ENCODE data around the gene CUX1. TPM values are rescaled to one million over a fixed set of nuclear protein-coding genes. Genes with fewer than 3 reads are reported as not detected.

Gene CUX1
- total and polyA plus RNA-seq, 10 of the 15 experiments (the other 5 are each of a cell fraction or from before 2014, with no cell fraction given), result 6.1 to 48.6 (median 25.9) TPM

DNA sequence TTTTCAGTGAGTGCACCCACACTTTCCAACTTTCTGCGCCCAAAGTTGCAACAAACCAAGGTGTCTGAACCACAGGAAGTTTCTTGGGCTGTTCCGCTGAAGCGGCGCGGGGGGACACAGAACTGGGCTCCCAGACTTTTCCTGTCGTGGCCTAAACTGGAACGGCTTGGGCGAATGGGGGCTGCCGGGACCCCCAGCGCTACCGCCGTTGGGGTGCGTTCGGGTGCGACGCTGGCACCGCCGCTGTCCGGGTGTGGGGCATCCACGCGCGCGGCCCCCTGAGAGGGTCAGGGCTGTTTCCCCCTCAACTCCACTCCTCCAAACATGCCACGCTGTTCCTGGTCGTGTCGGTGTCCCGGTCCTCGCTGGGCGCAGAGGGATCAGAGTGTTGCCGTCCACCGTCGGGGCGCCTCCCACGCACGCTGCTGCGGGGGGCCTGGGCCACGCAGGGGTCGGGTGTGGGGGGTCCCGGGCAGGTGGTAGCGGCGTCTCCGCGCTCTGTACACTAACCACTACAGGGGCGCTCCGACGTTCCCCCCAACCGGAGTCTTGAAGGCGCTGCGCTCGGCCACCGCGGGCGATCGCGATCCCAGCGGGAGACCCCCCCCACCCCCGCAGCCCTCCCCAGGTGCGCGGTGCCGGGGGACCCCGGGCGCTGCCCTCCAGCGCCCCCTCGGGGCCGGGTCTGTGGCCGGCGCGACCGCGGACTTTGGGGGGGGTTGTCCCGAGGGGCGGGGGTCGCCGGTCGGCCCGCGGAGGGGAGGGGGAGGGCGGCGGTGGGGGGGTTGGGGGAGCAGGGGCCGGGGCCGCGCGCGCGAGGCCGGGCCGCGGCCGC is 2.2 kb upstream of the CUX1 start (continued):
- TF ChIP-seq JUNB (IDR thresholded peaks at IDR 0.05) (no peak), ZZZ3 (IDR thresholded peaks at IDR 0.05; ENCODE audit: control insufficient read depth, insufficient read length, low read depth) (no peak), POLR2AphosphoS2 (IDR thresholded peaks at IDR 0.05; ENCODE audit: low read depth, low read length) (no peak), SP1 (IDR thresholded peaks at IDR 0.05; ENCODE audit: low read depth, low read length) (no peak), RCOR1 (conservative IDR thresholded peaks at IDR 0.05; ENCODE audit: low read depth, low read length) (no peak), SMC3 (IDR thresholded peaks at IDR 0.05; ENCODE audit: borderline replicate concordance, low read length) (peak; percentile 18; the same call in 1 of the 2 replicates), KDM1A (IDR thresholded peaks at IDR 0.05; ENCODE audit: borderline replicate concordance) (no peak), NR2F1 (conservative IDR thresholded peaks at IDR 0.05) (0 out of 2 replicates have a peak, but pooled peaks have one; percentile 48), PML (IDR thresholded peaks at IDR 0.05; ENCODE audit: low read length) (0 out of 2 replicates have a peak, but pooled peaks have one; percentile 47), SIX5 (IDR thresholded peaks at IDR 0.05; ENCODE audit: low read depth, low read length, severe bottlenecking) (no peak), RAD21 (IDR thresholded peaks at IDR 0.05; ENCODE audit: insufficient read depth, low read depth, low read length) (peak; percentile 70), FOXK2 (IDR thresholded peaks at IDR 0.05) (peak; percentile 69), ZBED1 (IDR thresholded peaks at IDR 0.05; ENCODE audit: borderline replicate concordance) (no peak), EZH2 (IDR thresholded peaks at IDR 0.05; ENCODE audit: borderline replicate concordance, control insufficient read depth, low read depth, low read length) (no peak), RB1 (IDR thresholded peaks at IDR 0.05; ENCODE audit: borderline replicate concordance) (no peak)
- TF ChIP-seq, protein P1, sequence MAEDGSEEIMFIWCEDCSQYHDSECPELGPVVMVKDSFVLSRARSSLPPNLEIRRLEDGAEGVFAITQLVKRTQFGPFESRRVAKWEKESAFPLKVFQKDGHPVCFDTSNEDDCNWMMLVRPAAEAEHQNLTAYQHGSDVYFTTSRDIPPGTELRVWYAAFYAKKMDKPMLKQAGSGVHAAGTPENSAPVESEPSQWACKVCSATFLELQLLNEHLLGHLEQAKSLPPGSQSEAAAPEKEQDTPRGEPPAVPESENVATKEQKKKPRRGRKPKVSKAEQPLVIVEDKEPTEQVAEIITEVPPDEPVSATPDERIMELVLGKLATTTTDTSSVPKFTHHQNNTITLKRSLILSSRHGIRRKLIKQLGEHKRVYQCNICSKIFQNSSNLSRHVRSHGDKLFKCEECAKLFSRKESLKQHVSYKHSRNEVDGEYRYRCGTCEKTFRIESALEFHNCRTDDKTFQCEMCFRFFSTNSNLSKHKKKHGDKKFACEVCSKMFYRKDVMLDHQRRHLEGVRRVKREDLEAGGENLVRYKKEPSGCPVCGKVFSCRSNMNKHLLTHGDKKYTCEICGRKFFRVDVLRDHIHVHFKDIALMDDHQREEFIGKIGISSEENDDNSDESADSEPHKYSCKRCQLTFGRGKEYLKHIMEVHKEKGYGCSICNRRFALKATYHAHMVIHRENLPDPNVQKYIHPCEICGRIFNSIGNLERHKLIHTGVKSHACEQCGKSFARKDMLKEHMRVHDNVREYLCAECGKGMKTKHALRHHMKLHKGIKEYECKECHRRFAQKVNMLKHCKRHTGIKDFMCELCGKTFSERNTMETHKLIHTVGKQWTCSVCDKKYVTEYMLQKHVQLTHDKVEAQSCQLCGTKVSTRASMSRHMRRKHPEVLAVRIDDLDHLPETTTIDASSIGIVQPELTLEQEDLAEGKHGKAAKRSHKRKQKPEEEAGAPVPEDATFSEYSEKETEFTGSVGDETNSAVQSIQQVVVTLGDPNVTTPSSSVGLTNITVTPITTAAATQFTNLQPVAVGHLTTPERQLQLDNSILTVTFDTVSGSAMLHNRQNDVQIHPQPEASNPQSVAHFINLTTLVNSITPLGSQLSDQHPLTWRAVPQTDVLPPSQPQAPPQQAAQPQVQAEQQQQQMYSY (CRISPR knock-in tag; IDR thresholded peaks at IDR 0.05), result no peak
- TF ChIP-seq, protein P2, sequence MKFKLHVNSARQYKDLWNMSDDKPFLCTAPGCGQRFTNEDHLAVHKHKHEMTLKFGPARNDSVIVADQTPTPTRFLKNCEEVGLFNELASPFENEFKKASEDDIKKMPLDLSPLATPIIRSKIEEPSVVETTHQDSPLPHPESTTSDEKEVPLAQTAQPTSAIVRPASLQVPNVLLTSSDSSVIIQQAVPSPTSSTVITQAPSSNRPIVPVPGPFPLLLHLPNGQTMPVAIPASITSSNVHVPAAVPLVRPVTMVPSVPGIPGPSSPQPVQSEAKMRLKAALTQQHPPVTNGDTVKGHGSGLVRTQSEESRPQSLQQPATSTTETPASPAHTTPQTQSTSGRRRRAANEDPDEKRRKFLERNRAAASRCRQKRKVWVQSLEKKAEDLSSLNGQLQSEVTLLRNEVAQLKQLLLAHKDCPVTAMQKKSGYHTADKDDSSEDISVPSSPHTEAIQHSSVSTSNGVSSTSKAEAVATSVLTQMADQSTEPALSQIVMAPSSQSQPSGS (IDR thresholded peaks at IDR 0.05; ENCODE audit: low read length), result no peak
- TF ChIP-seq, protein P3, sequence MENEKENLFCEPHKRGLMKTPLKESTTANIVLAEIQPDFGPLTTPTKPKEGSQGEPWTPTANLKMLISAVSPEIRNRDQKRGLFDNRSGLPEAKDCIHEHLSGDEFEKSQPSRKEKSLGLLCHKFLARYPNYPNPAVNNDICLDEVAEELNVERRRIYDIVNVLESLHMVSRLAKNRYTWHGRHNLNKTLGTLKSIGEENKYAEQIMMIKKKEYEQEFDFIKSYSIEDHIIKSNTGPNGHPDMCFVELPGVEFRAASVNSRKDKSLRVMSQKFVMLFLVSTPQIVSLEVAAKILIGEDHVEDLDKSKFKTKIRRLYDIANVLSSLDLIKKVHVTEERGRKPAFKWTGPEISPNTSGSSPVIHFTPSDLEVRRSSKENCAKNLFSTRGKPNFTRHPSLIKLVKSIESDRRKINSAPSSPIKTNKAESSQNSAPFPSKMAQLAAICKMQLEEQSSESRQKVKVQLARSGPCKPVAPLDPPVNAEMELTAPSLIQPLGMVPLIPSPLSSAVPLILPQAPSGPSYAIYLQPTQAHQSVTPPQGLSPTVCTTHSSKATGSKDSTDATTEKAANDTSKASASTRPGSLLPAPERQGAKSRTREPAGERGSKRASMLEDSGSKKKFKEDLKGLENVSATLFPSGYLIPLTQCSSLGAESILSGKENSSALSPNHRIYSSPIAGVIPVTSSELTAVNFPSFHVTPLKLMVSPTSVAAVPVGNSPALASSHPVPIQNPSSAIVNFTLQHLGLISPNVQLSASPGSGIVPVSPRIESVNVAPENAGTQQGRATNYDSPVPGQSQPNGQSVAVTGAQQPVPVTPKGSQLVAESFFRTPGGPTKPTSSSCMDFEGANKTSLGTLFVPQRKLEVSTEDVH (IDR thresholded peaks at IDR 0.05; ENCODE audit: low read depth, partially characterized antibody), result no peak
- TF ChIP-seq, protein P4, sequence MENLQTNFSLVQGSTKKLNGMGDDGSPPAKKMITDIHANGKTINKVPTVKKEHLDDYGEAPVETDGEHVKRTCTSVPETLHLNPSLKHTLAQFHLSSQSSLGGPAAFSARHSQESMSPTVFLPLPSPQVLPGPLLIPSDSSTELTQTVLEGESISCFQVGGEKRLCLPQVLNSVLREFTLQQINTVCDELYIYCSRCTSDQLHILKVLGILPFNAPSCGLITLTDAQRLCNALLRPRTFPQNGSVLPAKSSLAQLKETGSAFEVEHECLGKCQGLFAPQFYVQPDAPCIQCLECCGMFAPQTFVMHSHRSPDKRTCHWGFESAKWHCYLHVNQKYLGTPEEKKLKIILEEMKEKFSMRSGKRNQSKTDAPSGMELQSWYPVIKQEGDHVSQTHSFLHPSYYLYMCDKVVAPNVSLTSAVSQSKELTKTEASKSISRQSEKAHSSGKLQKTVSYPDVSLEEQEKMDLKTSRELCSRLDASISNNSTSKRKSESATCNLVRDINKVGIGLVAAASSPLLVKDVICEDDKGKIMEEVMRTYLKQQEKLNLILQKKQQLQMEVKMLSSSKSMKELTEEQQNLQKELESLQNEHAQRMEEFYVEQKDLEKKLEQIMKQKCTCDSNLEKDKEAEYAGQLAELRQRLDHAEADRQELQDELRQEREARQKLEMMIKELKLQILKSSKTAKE (IDR thresholded peaks at IDR 0.05; ENCODE audit: low read depth, poor library complexity, severe bottlenecking), result no peak
